Body of pancreas (tissue), 4 donors: ENCODE results near the gene CDKAL1.

ENCODE experiments used
- POLR2A ChIP-seq, 3 donors: fragments of 450-650 bp; IDR thresholded peaks; one replicate each; pipeline ENCODE4 v1.6.1; 2016; ENCODE audit warnings: antibody characterized with exemption in 3 of 3, mild to moderate bottlenecking in 2 of 3
- TF ChIP-seq, protein P1 (sequence below), 7 experiments: fragments of 450-650 bp in 4 of 7; fragments of 200-600 bp in 3 of 7; sonication (generic) in 3 of 7; IDR thresholded peaks; one replicate each; pipeline ENCODE4 v1.5.1; 2016 to 2019; ENCODE audit warnings: antibody characterized with exemption in 7 of 7

DNA sequence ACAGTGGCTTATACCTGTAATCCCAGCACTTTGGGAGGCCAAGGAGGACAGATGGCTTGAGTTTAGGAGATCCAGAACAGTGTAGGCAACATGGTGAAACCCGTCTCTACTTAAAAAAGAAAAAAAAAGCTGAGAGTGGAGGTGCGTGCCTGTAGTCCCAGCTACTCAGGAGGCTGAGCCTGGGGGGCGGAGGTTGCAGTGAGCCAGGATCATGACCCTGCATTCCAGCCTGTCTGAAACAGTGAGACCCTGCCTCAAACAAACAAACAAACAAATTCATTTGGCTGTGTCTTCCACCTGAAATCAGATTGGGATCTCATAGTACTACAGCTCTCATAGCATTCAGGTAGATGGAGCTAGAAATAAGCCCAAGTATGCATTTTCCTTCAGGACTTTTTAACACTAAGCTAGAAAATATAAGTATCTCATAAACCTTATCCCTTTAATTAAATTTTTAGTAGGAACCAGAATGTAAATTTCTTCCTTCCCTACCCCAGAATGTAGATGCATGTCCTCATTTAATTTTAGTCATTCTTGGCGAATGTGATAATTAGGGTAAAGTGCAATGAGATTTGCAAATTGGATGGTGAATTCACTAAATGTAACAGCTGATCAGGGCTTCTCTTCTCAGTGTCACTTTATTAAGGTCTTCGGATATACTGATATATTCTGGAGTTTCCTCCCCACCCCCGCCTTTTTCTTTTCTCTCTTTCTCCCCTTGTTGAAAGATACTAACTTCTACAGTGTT is 190.4 kb downstream of the CDKAL1 start:
- TF ChIP-seq, protein P1, sequence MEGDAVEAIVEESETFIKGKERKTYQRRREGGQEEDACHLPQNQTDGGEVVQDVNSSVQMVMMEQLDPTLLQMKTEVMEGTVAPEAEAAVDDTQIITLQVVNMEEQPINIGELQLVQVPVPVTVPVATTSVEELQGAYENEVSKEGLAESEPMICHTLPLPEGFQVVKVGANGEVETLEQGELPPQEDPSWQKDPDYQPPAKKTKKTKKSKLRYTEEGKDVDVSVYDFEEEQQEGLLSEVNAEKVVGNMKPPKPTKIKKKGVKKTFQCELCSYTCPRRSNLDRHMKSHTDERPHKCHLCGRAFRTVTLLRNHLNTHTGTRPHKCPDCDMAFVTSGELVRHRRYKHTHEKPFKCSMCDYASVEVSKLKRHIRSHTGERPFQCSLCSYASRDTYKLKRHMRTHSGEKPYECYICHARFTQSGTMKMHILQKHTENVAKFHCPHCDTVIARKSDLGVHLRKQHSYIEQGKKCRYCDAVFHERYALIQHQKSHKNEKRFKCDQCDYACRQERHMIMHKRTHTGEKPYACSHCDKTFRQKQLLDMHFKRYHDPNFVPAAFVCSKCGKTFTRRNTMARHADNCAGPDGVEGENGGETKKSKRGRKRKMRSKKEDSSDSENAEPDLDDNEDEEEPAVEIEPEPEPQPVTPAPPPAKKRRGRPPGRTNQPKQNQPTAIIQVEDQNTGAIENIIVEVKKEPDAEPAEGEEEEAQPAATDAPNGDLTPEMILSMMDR (IDR thresholded peaks at IDR 0.05): no peak
- TF ChIP-seq POLR2A (IDR thresholded peaks at IDR 0.05): no peak
